ENCODE results near the gene KLHL12.

KLHL12 gene

GRCh38 chr1:202848191-202848542, 78.9 kb downstream of the KLHL12 start:
- no peaks in the 10 kb centered on the region for H3K36me3 ChIP-seq (ENCODE audit: control insufficient read depth, insufficient read depth, low read length)
- DNase-seq, result no peak

GRCh38 chr1:202844935-202845334, 82.1 kb downstream of the KLHL12 start:
- Histone ChIP-seq H3K27ac (ENCODE audit: insufficient read depth, low read length, poor library complexity, severe bottlenecking) (no peak overlapping the region), H3K4me3 (ENCODE audit: insufficient read depth, low read depth, low read length, poor library complexity, severe bottlenecking) (no peak overlapping the region), H3K9me3 (ENCODE audit: control insufficient read depth, low read length) (no peaks in the 10 kb centered on the region), H3K36me3 (ENCODE audit: control insufficient read depth, insufficient read depth, low read length) (no peaks in the 10 kb centered on the region), H3K4me1 (ENCODE audit: control insufficient read depth, insufficient read depth, low read length, poor library complexity, severe bottlenecking) (no peaks in the 10 kb centered on the region), H3K27me3 (replicated peaks; ENCODE audit: control insufficient read depth, insufficient read depth, low read length, poor library complexity, severe bottlenecking) (no peaks in the 10 kb centered on the region)
- DNase-seq, result no peak

More at GRCh38 chr1:202848191-202848542, 78.9 kb downstream of the KLHL12 start:
- Histone ChIP-seq H3K27me3 (replicated peaks; ENCODE audit: control insufficient read depth, insufficient read depth, low read length, poor library complexity, severe bottlenecking) (no peaks in the 10 kb centered on the region), H3K9me3 (ENCODE audit: control insufficient read depth, low read length) (no peaks in the 10 kb centered on the region), H3K4me1 (ENCODE audit: control insufficient read depth, insufficient read depth, low read length, poor library complexity, severe bottlenecking) (no peaks in the 10 kb centered on the region), H3K4me3 (ENCODE audit: insufficient read depth, low read depth, low read length, poor library complexity, severe bottlenecking) (no peak overlapping the region), H3K27ac (ENCODE audit: insufficient read depth, low read length, poor library complexity, severe bottlenecking) (no peak overlapping the region)

GRCh38 chr1:202844259-202844658, 82.8 kb downstream of the KLHL12 start:
- H3K4me1 ChIP-seq (ENCODE audit: control insufficient read depth, insufficient read depth, low read length, poor library complexity, severe bottlenecking), result no peaks in the 10 kb centered on the region
- no peak overlapping the region for H3K4me3 ChIP-seq (ENCODE audit: insufficient read depth, low read depth, low read length, poor library complexity, severe bottlenecking)
- DNase-seq, result no peak
- no peak overlapping the region for H3K27ac ChIP-seq (ENCODE audit: insufficient read depth, low read length, poor library complexity, severe bottlenecking)
- no peaks in the 10 kb centered on the region for H3K9me3 ChIP-seq (ENCODE audit: control insufficient read depth, low read length)
- no peaks in the 10 kb centered on the region for H3K36me3 ChIP-seq (ENCODE audit: control insufficient read depth, insufficient read depth, low read length)
- no peaks in the 10 kb centered on the region for H3K27me3 ChIP-seq (replicated peaks; ENCODE audit: control insufficient read depth, insufficient read depth, low read length, poor library complexity, severe bottlenecking)

- H3K27ac ChIP-seq (ENCODE audit: insufficient read depth, low read length, poor library complexity, severe bottlenecking), result no peak overlapping the region
- H3K4me3 ChIP-seq (ENCODE audit: insufficient read depth, low read depth, low read length, poor library complexity, severe bottlenecking), result no peak overlapping the region
Observed at GRCh38 chr1:202843081-202843480, 84.0 kb downstream of the KLHL12 start.

More at GRCh38 chr1:202843081-202843480, 84.0 kb downstream of the KLHL12 start:
- no peaks in the 10 kb centered on the region for H3K36me3 ChIP-seq (ENCODE audit: control insufficient read depth, insufficient read depth, low read length)
- no peak for DNase-seq
- H3K27me3 ChIP-seq (replicated peaks; ENCODE audit: control insufficient read depth, insufficient read depth, low read length, poor library complexity, severe bottlenecking), result no peaks in the 10 kb centered on the region
- H3K9me3 ChIP-seq (ENCODE audit: control insufficient read depth, low read length), result no peaks in the 10 kb centered on the region
- no peaks in the 10 kb centered on the region for H3K4me1 ChIP-seq (ENCODE audit: control insufficient read depth, insufficient read depth, low read length, poor library complexity, severe bottlenecking)
